Measurements from ENCODE around the gene ZCCHC9.

The ZCCHC9 gene

GRCh38 chr5:81316571-81316970 is 15.2 kb downstream of the ZCCHC9 start:
- Mint-ChIP-seq H3K27ac (no peak overlapping the region), H3K4me1 (no peaks in the 10 kb centered on the region), H3K27me3 (ENCODE audit: low read depth, poor library complexity) (no peaks in the 10 kb centered on the region), H3K36me3 (ENCODE audit: low read depth) (peaks cover 6% of the 10 kb centered on the region), H3K4me3 (no peak overlapping the region), H3K9me3 (no peaks in the 10 kb centered on the region)
- no peak for DNase-seq
- TF ChIP-seq, protein P1, sequence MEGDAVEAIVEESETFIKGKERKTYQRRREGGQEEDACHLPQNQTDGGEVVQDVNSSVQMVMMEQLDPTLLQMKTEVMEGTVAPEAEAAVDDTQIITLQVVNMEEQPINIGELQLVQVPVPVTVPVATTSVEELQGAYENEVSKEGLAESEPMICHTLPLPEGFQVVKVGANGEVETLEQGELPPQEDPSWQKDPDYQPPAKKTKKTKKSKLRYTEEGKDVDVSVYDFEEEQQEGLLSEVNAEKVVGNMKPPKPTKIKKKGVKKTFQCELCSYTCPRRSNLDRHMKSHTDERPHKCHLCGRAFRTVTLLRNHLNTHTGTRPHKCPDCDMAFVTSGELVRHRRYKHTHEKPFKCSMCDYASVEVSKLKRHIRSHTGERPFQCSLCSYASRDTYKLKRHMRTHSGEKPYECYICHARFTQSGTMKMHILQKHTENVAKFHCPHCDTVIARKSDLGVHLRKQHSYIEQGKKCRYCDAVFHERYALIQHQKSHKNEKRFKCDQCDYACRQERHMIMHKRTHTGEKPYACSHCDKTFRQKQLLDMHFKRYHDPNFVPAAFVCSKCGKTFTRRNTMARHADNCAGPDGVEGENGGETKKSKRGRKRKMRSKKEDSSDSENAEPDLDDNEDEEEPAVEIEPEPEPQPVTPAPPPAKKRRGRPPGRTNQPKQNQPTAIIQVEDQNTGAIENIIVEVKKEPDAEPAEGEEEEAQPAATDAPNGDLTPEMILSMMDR (IDR thresholded peaks at IDR 0.05), result no peak

DNA sequence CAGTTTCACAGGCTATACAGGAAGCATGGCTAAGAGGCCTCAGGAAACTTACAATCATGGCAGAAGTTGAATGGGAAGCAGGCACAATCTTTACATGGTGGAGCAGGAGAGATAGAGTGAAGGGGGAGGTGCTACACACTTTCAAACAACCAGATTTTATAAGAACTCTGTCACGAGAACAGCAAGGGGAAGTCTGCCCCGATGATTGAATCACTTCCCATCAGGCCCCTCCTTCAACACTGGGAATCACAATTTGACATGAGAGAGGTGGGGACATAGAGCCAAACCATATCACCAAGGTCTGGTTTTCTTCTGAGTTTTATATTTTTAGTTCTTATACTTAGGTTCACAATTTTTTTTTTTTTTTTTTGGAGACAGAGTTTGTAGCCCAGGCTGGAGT is 16.1 kb downstream of the ZCCHC9 start:
- TF ChIP-seq, protein P1 (IDR thresholded peaks at IDR 0.05), result no peak
- Mint-ChIP-seq H3K4me3 (no peak overlapping the region), H3K27me3 (ENCODE audit: low read depth, poor library complexity) (no peaks in the 10 kb centered on the region), H3K9me3 (no peaks in the 10 kb centered on the region), H3K4me1 (no peaks in the 10 kb centered on the region), H3K36me3 (ENCODE audit: low read depth) (peaks cover 2% of the 10 kb centered on the region), H3K27ac (peak overlapping the region; percentile 64)
- DNase-seq, result no peak

- TF ChIP-seq, protein P1 (IDR thresholded peaks at IDR 0.05), result no peak
- Mint-ChIP-seq H3K27me3 (ENCODE audit: low read depth, poor library complexity) (peaks cover 2% of the 10 kb centered on the region), H3K36me3 (ENCODE audit: low read depth) (no peaks in the 10 kb centered on the region), H3K27ac (no peak overlapping the region), H3K4me3 (no peak overlapping the region), H3K9me3 (no peaks in the 10 kb centered on the region), H3K4me1 (no peaks in the 10 kb centered on the region)
- no peak for DNase-seq
These were observed 25.2 kb downstream of the ZCCHC9 start for GRCh38 chr5:81326554-81326953.

DNA sequence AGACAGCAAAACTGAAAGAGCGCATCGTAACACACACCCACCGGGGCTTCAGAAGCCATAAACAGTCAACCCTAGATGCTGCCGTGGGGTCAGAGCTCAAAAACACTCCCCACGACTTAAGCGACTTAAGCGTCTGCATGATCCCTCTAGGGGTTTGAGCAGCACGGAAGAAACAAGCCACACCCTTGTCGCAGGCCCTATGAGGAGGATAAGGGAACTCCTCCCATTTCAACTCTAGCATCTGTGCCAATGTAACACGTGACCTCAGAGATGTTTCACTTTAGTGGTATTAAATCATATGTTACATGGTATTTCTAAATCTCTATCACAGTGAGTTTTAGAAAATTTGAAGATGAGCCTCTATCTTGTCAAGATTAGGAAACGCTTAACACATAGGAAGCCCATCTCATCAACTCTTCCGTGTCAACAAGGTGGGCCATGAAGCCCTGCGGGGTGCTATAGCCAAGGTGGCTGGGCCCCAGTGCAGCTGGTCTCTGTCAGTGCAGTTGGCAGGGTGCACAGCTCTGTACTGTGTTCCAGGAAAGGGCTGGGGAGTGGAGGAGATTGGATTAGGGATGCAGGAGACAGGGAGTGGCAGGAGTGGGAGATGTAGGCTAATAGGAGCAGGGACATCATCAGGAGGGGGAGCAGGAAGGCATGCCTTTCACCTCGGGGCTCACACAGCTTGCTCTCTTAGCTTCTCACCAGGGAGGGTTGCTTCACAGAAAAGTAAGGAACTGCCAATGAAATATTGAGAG is 33.1 kb downstream of the ZCCHC9 start:
- no peak for DNase-seq
- TF ChIP-seq, protein P1 (IDR thresholded peaks at IDR 0.05), result no peak
- Mint-ChIP-seq H3K27me3 (ENCODE audit: low read depth, poor library complexity) (no peaks in the 10 kb centered on the region), H3K36me3 (ENCODE audit: low read depth) (no peaks in the 10 kb centered on the region), H3K4me1 (peaks cover 8% of the 10 kb centered on the region), H3K9me3 (peaks cover 4% of the 10 kb centered on the region), H3K27ac (no peak overlapping the region), H3K4me3 (no peak overlapping the region)

DNA sequence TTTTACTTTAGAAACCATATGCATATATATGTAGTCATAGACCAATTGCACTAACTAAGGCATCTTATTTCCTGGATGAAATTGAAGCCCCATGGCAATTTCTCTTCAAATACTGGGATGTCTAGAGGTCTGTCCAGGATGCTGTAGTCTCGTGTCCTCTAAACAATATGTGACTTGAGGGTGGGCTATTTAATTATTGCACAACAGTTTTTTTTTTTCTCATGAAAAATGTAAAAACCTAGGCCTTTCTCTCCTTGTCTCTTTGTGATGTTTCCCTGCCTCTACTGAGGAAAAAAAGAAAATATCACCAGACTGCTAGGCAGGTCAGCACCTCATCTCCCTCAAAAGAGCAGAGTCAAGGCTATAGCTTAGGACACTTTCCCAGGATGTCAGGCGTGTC is 34.6 kb downstream of the ZCCHC9 start:
- peaks cover 8% of the 10 kb centered on the region for H3K4me1 Mint-ChIP-seq
- TF ChIP-seq, protein P1 (IDR thresholded peaks at IDR 0.05), result no peak
- no peak overlapping the region for H3K27ac Mint-ChIP-seq
- H3K9me3 Mint-ChIP-seq, result peaks cover 4% of the 10 kb centered on the region
- no peak overlapping the region for H3K4me3 Mint-ChIP-seq
- no peaks in the 10 kb centered on the region for H3K27me3 Mint-ChIP-seq (ENCODE audit: low read depth, poor library complexity)
- H3K36me3 Mint-ChIP-seq (ENCODE audit: low read depth), result no peaks in the 10 kb centered on the region
- no peak for DNase-seq

GRCh38 chr5:81336556-81336955 is 35.2 kb downstream of the ZCCHC9 start:
- Mint-ChIP-seq H3K27me3 (ENCODE audit: low read depth, poor library complexity) (no peaks in the 10 kb centered on the region), H3K4me1 (peaks cover 8% of the 10 kb centered on the region), H3K36me3 (ENCODE audit: low read depth) (no peaks in the 10 kb centered on the region), H3K4me3 (no peak overlapping the region), H3K27ac (no peak overlapping the region), H3K9me3 (peaks cover 4% of the 10 kb centered on the region)
- DNase-seq, result no peak
- TF ChIP-seq, protein P1 (IDR thresholded peaks at IDR 0.05), result no peak
